DMS53 (cell line): Measurements from ENCODE around the gene SMOC1.
A peak's percentile ranks its signal among the peaks of the same experiment; 100 is the strongest.

Experiments used
- DNase-seq: peaks from one replicate; lab custom pipeline; 2025; lab: John Stamatoyannopoulos, UW

The SMOC1 gene

GRCh38 chr14:70045844-70046535 is 166.8 kb downstream of the SMOC1 start:
- DNase-seq: peak; percentile 83

DNA sequence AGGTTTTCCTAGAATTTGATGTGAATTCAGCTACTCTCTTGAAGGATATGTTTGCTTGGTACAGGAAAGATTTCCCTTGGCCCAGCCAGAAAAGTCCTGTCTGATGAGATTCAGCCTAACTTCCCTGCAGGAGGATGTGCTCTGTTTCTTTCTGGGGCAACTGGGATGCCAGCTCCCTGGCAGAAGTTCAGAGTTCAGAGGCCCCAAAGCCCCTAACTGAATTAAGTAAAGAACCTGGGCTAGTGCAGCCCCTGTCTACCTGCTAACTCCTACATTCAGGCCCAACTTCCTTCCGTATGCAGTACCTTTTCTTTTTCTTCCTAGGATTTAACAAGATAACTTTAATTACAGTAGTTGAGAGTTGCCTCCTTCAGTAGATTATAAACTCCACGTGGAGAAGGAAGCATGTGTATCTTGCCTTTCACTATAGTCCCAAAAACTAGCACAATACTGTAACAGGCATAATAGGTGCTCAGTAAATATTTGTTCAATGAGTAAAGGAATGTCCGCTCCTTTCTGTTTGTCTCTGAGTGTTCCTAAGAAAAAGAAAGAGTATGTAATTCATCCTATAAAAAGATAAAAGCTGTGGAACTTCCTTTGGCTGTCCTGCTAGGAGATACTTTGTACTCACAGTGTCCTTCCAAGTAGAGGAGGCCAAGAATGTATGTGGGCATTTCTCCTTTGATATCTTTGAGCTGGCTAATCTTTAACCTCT is 168.5 kb downstream of the SMOC1 start:
- no peak for DNase-seq

DNA sequence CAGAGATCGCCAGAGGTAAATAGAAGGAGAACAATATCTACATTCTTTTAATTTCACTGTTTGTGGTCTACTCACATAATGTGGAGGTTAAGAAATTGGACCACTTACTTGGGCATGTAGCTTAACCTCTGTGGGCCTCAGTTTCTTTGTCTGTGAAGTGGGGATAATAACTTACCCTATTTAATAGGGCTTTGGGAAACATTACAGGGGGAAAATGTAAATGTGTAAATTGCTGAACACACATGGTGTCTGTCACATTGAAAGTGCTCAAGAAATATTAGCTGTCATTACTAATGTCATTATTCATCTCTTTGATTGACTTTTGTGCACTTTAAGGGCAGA is 169.1 kb downstream of the SMOC1 start:
- no peak for DNase-seq

DNA sequence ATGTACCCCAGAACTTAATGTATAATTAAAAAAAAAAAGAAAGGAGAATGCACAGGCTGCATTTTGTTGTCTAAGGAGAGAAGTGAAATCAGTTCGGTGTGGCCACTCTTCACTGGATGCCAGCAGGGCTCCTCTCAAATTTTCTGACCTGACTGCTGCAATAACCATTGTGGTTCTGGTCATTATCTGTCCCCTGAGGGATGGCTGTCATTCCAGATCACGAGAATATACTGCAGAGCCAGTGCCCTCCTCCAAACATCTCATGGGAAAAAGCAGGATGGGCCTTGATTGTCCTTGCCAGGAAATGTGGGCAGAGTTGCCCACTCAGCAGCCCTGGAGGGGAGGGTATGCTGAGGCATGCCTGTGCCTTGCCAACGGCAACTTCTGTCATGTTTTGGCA is 170.4 kb downstream of the SMOC1 start:
- no peak for DNase-seq

GRCh38 chr14:70050136-70050535 is 170.9 kb downstream of the SMOC1 start:
- DNase-seq: peak; percentile 4

DNA sequence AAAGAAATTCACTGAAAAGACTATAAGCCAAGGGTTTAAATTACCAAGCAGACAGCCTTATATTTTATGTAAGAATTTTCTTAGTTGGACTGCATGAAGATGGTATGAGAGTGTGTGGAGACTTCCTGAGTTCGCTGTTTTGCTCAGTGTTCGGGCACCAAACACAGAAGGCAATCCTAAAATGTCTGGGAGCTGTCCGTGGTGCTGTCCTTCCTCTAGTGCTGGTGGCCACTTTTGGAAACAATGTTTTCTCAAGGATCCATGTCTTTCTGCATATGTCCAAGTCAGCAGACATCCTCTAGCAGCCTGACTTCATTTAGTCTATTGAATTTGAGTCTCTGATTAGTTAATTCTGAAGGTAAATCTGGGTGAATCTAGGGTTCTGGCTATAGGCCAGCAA is 173.8 kb downstream of the SMOC1 start:
- no peak for DNase-seq

GRCh38 chr14:70057519-70058136 is 178.4 kb downstream of the SMOC1 start:
- DNase-seq: no peak

GRCh38 chr14:70059545-70059944 is 180.3 kb downstream of the SMOC1 start:
- no peak for DNase-seq

GRCh38 chr14:70061108-70061507 is 181.9 kb downstream of the SMOC1 start:
- no peak for DNase-seq

DNA sequence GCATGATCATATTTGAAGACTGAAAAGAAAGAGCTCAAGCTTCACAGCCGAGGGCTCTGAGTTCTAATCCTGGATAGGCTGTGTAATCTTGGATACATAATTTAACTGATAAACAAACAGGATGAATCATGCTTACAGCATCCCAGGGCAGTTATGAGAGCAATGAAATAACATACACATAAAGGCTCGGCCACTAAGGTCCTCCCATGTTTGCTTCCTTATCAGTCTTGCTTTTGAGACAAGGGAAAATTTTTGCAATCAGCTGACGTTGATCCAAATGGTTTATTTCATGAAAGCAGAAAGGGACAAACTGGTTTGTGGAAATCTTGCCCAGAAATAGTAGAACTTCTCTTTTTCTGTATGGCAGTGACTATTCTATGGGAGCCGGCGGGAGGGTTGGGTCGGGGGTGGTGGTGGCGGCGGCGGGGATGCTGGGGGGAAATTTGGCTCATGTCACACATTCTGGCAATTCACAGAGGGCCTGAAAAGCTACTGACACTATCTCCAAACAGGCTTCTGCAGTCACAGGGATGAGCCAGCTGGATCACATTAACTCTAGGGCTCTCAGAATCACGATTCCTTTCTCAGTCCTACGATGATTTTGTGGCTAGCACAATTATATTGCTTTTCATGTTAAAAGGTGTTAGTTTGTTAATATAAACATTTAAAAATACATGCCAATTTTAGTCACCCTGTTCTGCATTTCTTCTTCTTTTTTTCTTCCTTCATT is 185.1 kb downstream of the SMOC1 start:
- DNase-seq: no peak

GRCh38 chr14:70067810-70068209 is 188.6 kb downstream of the SMOC1 start:
- DNase-seq: no peak

DNA sequence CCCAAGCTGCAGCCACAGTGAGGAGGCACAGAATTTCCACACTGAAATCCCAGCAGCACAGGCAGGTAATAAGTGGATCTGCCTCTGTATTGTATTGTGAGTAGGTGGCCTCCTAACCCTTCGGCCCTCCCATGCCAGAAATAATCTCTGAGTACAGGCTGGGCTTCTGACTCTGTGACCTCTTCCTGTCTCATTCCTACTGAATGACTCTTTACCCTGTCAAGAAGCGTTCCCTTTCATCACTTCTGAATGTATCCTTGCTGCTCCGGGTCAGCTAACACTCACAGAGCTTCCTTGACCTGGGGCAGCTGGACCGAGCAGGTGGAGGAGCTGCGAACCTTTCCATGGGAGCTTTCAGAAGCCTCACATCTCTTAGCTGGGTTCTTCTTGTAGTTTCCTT is 190.0 kb downstream of the SMOC1 start:
- no peak for DNase-seq

DNA sequence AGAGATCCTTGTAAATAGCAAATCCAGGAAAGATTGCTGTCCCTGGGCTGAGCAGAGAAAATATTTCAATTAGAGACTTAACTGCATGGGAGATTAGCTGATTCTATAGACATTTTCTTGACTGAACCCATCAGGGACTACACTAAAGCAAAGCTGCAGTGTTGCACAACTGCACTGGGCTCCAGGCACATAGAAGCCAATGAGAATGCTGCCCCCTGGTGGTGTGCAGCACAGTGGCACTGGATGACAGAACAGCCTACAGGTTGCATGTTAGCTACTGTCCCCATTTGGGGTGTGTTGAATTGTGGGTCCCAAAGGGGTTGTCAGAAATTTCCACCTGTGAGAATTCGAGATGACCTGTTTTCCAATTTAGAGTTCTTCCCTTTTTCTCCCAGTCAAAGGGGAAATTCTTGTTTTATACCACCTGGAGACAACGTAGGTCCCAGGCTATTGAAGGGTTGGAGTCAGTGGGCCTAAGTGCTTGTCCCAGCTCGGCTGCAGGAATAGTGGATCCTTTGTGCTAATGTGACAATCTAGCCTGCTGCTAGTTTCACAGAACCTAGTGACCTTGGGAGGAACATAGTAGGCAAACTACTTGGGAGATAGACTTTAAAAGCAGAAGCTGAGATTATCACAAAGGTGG is 194.8 kb downstream of the SMOC1 start:
- peak; percentile 73 for DNase-seq

DNA sequence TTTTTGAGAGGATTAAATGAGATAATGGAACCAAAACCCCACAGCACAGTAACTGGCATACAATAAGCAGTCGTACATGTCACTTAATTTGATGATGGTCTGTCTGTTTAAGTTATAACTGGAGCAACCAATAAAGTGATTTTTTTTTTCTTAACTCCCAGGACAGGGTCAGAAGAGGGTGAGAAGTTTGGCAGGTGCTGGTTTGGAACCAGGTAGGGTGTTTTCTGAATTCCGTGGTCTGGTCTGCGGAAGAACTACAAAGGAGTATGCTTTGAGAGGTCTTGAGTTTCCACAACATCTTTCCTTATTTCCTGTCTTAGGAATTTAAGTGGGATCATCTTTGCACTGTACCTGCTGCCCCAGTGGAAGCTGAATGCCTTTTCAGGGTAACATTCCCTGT is 197.8 kb downstream of the SMOC1 start:
- DNase-seq: no peak

GRCh38 chr14:70077720-70078119 is 198.5 kb downstream of the SMOC1 start:
- DNase-seq: no peak

DNA sequence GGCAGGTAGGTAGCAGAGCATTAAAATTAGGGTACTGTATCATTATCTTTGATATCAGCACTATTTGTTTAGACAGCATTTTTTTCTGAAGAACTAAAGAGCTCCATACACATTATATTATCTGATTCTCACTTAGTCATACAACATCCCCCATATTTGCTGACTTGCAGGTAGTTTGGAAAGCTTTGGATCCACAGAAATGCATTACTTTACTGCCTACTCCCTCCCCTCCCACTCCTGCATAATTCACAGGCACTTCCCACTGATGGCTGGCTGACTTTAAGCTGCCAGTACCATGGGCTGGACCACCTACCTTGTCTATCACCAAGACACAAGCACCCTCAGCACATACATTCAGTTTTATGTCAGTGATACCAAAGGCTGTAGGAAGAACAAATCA is 199.1 kb downstream of the SMOC1 start:
- no peak for DNase-seq

DNA sequence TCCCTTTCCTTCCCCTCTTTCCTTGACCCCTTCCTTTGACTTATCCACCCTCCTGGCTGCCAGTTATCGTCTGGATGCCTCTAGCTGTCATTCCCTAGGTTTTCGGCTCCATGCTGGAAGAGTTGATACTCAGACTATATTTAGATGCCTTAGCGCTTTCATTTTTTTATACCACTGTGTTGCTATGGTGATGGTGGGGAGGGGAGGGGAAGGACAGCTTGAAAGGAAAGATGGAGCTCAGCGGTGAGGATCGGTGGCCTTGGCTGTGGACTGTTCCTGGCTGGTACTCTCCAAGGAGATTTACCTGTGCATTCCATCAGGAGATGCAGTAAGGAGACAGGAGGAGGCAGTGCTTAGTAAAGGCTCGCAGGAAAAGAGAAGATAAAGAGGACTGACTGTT is 200.9 kb downstream of the SMOC1 start:
- no peak for DNase-seq
